Measurements from ENCODE around the gene CDH4.

DNA sequence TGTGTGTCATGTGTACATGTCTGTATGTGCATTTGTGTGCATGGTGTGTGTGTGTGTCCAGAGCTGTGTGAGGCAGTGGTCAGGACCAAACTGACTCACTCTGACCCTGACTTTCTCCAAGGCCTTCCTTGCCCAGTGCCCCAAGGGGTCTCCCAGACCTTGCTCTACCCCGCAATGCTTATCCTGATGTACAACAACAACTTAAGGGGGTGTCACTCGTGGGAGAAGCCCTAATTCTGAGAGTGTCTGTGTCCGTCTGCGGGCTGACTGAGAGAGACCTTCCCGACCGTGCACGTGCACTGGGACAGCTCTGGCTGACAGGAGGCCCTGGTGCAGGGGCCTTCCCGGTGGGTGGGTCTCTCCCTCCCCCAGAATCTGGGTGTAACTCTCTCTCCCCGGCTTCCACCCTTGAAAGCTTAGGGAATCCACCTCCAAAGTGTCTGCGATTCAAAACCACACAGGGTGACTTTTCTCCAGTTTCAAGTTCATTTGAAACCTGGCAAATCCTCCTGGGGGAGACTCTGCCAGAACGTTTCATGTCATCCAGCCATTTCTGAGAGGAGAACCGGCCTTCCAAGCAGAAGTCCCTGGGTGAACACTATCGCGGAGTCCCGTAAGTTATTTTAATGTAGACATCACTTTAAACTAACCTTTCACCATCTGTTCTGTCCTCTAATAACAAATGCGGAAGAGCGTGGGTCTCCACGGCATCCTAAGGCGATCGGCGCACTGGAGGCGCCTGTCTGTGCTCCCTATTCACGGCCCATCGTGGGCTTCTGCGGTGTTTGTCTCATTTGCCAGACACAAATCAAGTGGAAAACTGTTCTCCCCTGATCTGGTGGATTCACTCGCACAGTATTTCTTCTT is 588.1 kb downstream of the CDH4 start:
- TF ChIP-seq, protein P1, sequence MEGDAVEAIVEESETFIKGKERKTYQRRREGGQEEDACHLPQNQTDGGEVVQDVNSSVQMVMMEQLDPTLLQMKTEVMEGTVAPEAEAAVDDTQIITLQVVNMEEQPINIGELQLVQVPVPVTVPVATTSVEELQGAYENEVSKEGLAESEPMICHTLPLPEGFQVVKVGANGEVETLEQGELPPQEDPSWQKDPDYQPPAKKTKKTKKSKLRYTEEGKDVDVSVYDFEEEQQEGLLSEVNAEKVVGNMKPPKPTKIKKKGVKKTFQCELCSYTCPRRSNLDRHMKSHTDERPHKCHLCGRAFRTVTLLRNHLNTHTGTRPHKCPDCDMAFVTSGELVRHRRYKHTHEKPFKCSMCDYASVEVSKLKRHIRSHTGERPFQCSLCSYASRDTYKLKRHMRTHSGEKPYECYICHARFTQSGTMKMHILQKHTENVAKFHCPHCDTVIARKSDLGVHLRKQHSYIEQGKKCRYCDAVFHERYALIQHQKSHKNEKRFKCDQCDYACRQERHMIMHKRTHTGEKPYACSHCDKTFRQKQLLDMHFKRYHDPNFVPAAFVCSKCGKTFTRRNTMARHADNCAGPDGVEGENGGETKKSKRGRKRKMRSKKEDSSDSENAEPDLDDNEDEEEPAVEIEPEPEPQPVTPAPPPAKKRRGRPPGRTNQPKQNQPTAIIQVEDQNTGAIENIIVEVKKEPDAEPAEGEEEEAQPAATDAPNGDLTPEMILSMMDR (IDR thresholded peaks at IDR 0.05): no peak
- TF ChIP-seq POLR2A (IDR thresholded peaks at IDR 0.05) (no peak), POLR2AphosphoS5 (IDR thresholded peaks at IDR 0.05) (no peak)
